Thyroid gland (tissue), 4 donors: ENCODE results near the gene KRT20.

ENCODE experiments used
- POLR2A ChIP-seq, 2 donors: fragments of 450-650 bp; IDR thresholded peaks; one replicate each; pipeline ENCODE4 v1.6.1; 2017; ENCODE audit warnings: antibody characterized with exemption in 2 of 2, mild to moderate bottlenecking in 2 of 2, moderate library complexity in 1 of 2
- TF ChIP-seq, protein P1 (sequence below), 6 experiments: fragments of 200-600 bp in 3 of 6; fragments of 450-650 bp in 3 of 6; sonication (generic) in 3 of 6; IDR thresholded peaks; one replicate each; pipeline ENCODE4 v1.5.1; 2016 to 2019; ENCODE audit warnings: antibody characterized with exemption in 6 of 6, mild to moderate bottlenecking in 2 of 6, inconsistent platforms in 1 of 6, moderate library complexity in 1 of 6

DNA sequence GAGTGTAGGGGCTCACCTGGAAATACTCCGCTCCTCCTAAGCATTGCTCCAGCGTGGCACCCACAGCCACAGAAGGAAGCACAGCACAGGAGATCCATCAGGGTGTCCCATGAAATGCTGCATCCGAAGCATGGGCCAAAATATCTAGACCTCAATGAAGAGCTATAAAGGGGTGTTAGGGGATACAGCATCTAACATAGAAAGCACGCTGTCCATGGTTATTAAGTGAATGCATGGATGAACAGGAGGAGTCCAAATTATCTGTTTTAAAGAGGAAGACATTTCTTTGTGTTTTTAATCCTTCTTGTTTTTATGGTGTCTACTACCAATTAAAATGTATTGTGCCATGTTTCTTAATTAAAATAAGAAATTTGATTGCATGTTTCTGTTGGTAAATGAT, 21.6 kb upstream of the KRT20 start:
- TF ChIP-seq, protein P1, sequence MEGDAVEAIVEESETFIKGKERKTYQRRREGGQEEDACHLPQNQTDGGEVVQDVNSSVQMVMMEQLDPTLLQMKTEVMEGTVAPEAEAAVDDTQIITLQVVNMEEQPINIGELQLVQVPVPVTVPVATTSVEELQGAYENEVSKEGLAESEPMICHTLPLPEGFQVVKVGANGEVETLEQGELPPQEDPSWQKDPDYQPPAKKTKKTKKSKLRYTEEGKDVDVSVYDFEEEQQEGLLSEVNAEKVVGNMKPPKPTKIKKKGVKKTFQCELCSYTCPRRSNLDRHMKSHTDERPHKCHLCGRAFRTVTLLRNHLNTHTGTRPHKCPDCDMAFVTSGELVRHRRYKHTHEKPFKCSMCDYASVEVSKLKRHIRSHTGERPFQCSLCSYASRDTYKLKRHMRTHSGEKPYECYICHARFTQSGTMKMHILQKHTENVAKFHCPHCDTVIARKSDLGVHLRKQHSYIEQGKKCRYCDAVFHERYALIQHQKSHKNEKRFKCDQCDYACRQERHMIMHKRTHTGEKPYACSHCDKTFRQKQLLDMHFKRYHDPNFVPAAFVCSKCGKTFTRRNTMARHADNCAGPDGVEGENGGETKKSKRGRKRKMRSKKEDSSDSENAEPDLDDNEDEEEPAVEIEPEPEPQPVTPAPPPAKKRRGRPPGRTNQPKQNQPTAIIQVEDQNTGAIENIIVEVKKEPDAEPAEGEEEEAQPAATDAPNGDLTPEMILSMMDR (IDR thresholded peaks at IDR 0.05), result no peak
- TF ChIP-seq POLR2A (IDR thresholded peaks at IDR 0.05), result no peak
